ENCODE results near the gene ADAMTS15.

DNA sequence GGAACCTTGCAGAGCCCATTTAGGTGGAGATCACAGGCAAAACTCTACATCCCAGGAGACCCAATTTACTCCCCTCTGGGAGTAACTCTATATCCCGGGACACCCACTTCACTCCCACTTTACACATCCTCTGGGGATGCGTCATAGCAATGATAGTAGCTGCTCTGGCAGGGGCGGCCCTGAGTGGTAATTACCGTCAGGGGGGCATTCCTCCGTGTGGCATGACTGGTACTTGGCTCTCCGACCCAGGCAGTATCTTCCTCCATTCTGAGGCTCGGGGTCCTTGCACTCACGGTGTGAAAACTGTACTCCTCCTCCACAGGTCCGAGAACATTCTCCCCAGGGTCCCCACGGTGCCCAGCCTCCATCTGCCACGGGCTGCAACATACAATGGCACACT, 37.2 kb upstream of the ADAMTS15 start:
- TF ChIP-seq, protein P1, sequence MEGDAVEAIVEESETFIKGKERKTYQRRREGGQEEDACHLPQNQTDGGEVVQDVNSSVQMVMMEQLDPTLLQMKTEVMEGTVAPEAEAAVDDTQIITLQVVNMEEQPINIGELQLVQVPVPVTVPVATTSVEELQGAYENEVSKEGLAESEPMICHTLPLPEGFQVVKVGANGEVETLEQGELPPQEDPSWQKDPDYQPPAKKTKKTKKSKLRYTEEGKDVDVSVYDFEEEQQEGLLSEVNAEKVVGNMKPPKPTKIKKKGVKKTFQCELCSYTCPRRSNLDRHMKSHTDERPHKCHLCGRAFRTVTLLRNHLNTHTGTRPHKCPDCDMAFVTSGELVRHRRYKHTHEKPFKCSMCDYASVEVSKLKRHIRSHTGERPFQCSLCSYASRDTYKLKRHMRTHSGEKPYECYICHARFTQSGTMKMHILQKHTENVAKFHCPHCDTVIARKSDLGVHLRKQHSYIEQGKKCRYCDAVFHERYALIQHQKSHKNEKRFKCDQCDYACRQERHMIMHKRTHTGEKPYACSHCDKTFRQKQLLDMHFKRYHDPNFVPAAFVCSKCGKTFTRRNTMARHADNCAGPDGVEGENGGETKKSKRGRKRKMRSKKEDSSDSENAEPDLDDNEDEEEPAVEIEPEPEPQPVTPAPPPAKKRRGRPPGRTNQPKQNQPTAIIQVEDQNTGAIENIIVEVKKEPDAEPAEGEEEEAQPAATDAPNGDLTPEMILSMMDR (IDR thresholded peaks at IDR 0.05), result no peak
- TF ChIP-seq POLR2AphosphoS5 (IDR thresholded peaks at IDR 0.05), result no peak

All from breast epithelium (tissue), 3 donors.